HepG2 (cell line): ENCODE measurements around the gene SHBG. TPM values are rescaled to one million over a fixed set of nuclear protein-coding genes. Genes with fewer than 3 reads are reported as not detected.
A peak's percentile ranks its signal among the peaks of the same experiment; 100 is the strongest.

Experiments used
- BCL6 ChIP-seq: IDR thresholded peaks from 2 replicates; pipeline ENCODE4 v1.6.1; 2016; ENCODE audit warnings: missing genetic modification reagents, missing compliant biosample characterization
- FOXA3 ChIP-seq: IDR thresholded peaks from 2 replicates; pipeline ENCODE4 v1.6.1; 2016; ENCODE audit warnings: missing genetic modification reagents, missing compliant biosample characterization
- HNF1B ChIP-seq: sonication (generic); formaldehyde crosslinking; IDR thresholded peaks from 2 replicates; pipeline ENCODE4 v1.5.1; 2020; ENCODE audit warnings: mild to moderate bottlenecking, moderate library complexity, missing genetic modification reagents
- HNRNPLL ChIP-seq: fragments of 200-400 bp; formaldehyde crosslinking; IDR thresholded peaks from 2 replicates; pipeline ENCODE4 v1.6.1; 2017; ENCODE audit warnings: mild to moderate bottlenecking, low read depth, low read length; ENCODE audit not compliant: poor library complexity, severe bottlenecking
- LRRFIP1 ChIP-seq: sonication (generic); formaldehyde crosslinking; conservative IDR thresholded peaks from 2 replicates; pipeline ENCODE4 v1.4.0; 2020; ENCODE audit warnings: missing genetic modification reagents
- NAIF1 ChIP-seq: sonication (generic); formaldehyde crosslinking; IDR thresholded peaks from 2 replicates; pipeline ENCODE4 v1.5.0; 2020; ENCODE audit warnings: mild to moderate bottlenecking, missing genetic modification reagents, borderline replicate concordance
- PBX2 ChIP-seq: IDR thresholded peaks from 2 replicates; pipeline ENCODE4 v1.6.1; 2016; ENCODE audit warnings: control low read depth
- TRIM24 ChIP-seq: sonication (generic); formaldehyde crosslinking; IDR thresholded peaks from 2 replicates; pipeline ENCODE4 v1.8.0; 2022; ENCODE audit warnings: mild to moderate bottlenecking, missing genetic modification reagents
- YEATS4 ChIP-seq: sonication (generic); formaldehyde crosslinking; IDR thresholded peaks from 2 replicates; pipeline ENCODE4 v1.4.0; 2020; ENCODE audit warnings: missing genetic modification reagents, borderline replicate concordance
- ZBTB1 ChIP-seq: sonication (generic); formaldehyde crosslinking; IDR thresholded peaks from 2 replicates; pipeline ENCODE4 v1.4.0; 2020; ENCODE audit warnings: missing genetic modification reagents, borderline replicate concordance
- ZGPAT ChIP-seq: IDR thresholded peaks from 2 replicates; pipeline ENCODE4 v1.6.1; 2016; ENCODE audit warnings: mild to moderate bottlenecking
- ZNF292 ChIP-seq: sonication (generic); formaldehyde crosslinking; IDR thresholded peaks from 2 replicates; pipeline ENCODE4 v1.8.1; 2022; ENCODE audit warnings: mild to moderate bottlenecking, low read depth, missing genetic modification reagents, borderline replicate concordance
- polyA plus RNA-seq, 8 experiments: library from polyadenylated mRNA; depleted of rRNA in 3 of 8; stranded (reverse) in 7 of 8; unstranded in 1 of 8; fragments of >200 nt; fragmentation: Illumina TruSeq in 4 of 8; extraction: Trizol in 4 of 8; gene quantifications; 2 replicates each; pipeline versions ENCODE4 v1.2.1 to v1.2.3, GENCODE V29; 2011 to 2016; ENCODE audit warnings: low read depth in 4 of 8, missing spikeins in 1 of 8, mixed read lengths in 1 of 8; ENCODE audit not compliant: insufficient read depth in 1 of 8
- total RNA-seq, 5 experiments: library from RNA; depleted of rRNA; stranded (reverse); fragments of >200 nt; fragmentation: Illumina TruSeq; extraction: Trizol; gene quantifications; 2 replicates each; pipeline ENCODE4 v1.2.3, GENCODE V29; 2016; ENCODE audit warnings: low read depth in 1 of 5
- TF ChIP-seq, protein P1 (sequence below): sonication (generic); formaldehyde crosslinking; IDR thresholded peaks from 2 replicates; pipeline ENCODE4 v1.8.0; 2022; ENCODE audit warnings: low read depth, missing genetic modification reagents
- TF ChIP-seq, protein P2 (sequence below): sonication (generic); formaldehyde crosslinking; IDR thresholded peaks from 2 replicates; pipeline ENCODE4 v1.9.0; 2021; ENCODE audit warnings: mild to moderate bottlenecking, missing genetic modification reagents

SHBG gene
- total and polyA plus RNA-seq, 2 of the 13 experiments (the other 11 are each of a cell fraction or from before 2014, with no cell fraction given) = 4.0 to 6.1 TPM

DNA sequence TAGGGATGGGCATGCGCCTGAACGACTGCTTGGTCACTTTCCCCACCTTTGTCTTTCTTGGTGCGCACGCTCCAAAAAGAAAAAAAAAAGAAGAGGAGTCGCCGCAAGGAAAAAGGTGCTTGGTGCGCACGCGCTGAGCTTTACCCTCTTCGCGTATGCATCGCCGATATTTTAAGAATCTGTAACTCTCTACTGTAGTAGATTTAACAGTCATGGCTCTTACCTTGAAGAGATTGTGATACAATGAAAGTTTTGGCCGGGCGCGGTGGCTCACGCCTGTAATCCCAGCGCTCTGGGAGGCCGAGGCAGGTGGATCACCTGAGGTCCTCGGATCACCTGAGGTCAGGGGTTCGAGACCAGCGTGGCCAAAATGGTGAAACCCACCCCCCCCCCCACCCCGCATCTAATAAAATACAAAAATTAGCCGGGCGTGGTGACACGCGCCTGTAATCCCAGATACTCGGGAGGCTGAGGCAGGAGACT lies 14.6 kb upstream of the SHBG start (continued):
- TF ChIP-seq, protein P1, sequence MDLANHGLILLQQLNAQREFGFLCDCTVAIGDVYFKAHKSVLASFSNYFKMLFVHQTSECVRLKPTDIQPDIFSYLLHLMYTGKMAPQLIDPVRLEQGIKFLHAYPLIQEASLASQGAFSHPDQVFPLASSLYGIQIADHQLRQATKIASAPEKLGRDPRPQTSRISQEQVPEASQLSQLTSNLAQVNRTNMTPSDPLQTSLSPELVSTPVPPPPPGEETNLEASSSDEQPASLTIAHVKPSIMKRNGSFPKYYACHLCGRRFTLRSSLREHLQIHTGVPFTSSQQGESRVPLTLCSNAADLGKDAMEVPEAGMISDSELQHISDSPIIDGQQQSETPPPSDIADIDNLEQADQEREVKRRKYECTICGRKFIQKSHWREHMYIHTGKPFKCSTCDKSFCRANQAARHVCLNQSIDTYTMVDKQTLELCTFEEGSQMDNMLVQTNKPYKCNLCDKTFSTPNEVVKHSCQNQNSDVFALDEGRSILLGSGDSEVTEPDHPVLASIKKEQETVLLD (CRISPR knock-in tag) = no peak
- TF ChIP-seq HNRNPLL = peak; percentile 13
- 0 out of 2 replicates have a peak, but pooled peaks have one; percentile 32 for TF ChIP-seq NAIF1 (CRISPR knock-in tag)
- TF ChIP-seq HNF1B (CRISPR knock-in tag) = no peak
- peak; percentile 37; the same call in 1 of the 2 replicates for TF ChIP-seq ZGPAT (CRISPR knock-in tag)
- no peak for TF ChIP-seq ZBTB1 (CRISPR knock-in tag)
- TF ChIP-seq PBX2 = no peak
- TF ChIP-seq TRIM24 (CRISPR knock-in tag) = no peak
- 0 out of 2 replicates have a peak, but pooled peaks have one; percentile 20 for TF ChIP-seq YEATS4 (CRISPR knock-in tag)
- TF ChIP-seq ZNF292 (CRISPR knock-in tag) = no peak
- TF ChIP-seq BCL6 = no peak
- no peak for TF ChIP-seq LRRFIP1 (CRISPR knock-in tag)
- no peak for TF ChIP-seq FOXA3
- TF ChIP-seq, protein P2, sequence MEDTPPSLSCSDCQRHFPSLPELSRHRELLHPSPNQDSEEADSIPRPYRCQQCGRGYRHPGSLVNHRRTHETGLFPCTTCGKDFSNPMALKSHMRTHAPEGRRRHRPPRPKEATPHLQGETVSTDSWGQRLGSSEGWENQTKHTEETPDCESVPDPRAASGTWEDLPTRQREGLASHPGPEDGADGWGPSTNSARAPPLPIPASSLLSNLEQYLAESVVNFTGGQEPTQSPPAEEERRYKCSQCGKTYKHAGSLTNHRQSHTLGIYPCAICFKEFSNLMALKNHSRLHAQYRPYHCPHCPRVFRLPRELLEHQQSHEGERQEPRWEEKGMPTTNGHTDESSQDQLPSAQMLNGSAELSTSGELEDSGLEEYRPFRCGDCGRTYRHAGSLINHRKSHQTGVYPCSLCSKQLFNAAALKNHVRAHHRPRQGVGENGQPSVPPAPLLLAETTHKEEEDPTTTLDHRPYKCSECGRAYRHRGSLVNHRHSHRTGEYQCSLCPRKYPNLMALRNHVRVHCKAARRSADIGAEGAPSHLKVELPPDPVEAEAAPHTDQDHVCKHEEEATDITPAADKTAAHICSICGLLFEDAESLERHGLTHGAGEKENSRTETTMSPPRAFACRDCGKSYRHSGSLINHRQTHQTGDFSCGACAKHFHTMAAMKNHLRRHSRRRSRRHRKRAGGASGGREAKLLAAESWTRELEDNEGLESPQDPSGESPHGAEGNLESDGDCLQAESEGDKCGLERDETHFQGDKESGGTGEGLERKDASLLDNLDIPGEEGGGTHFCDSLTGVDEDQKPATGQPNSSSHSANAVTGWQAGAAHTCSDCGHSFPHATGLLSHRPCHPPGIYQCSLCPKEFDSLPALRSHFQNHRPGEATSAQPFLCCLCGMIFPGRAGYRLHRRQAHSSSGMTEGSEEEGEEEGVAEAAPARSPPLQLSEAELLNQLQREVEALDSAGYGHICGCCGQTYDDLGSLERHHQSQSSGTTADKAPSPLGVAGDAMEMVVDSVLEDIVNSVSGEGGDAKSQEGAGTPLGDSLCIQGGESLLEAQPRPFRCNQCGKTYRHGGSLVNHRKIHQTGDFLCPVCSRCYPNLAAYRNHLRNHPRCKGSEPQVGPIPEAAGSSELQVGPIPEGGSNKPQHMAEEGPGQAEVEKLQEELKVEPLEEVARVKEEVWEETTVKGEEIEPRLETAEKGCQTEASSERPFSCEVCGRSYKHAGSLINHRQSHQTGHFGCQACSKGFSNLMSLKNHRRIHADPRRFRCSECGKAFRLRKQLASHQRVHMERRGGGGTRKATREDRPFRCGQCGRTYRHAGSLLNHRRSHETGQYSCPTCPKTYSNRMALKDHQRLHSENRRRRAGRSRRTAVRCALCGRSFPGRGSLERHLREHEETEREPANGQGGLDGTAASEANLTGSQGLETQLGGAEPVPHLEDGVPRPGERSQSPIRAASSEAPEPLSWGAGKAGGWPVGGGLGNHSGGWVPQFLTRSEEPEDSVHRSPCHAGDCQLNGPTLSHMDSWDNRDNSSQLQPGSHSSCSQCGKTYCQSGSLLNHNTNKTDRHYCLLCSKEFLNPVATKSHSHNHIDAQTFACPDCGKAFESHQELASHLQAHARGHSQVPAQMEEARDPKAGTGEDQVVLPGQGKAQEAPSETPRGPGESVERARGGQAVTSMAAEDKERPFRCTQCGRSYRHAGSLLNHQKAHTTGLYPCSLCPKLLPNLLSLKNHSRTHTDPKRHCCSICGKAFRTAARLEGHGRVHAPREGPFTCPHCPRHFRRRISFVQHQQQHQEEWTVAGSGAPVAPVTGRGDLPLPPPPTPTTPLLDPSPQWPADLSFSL (CRISPR knock-in tag) = no peak
